HEK293 (cell line): ENCODE data around the gene HIPK2.

ENCODE experiments used
- CTCF ChIA-PET: fragments of 350-600 bp; formaldehyde crosslinking; extraction: SDS; loops from one replicate; lab custom pipeline; 2021; ENCODE audit warnings: antibody characterized with exemption; lab: Yijun Ruan, JAX
- POLR2A ChIA-PET: fragments of 300-600 bp; formaldehyde crosslinking; extraction: SDS; loops from one replicate; lab custom pipeline; 2020; ENCODE audit warnings: antibody characterized with exemption, inconsistent platforms; lab: Yijun Ruan, JAX
- H3K27ac ChIP-seq: fragments of 200-500 bp; sonication (Bioruptor generic); 2 replicates; pipeline ENCODE4 v1.5.1; 2014; ENCODE audit warnings: low read depth, low read length, control low read depth, inconsistent platforms; ENCODE audit errors: extremely low read depth
- H3K36me3 ChIP-seq, 2 experiments: fragments of 200-500 bp in 1 of 2; sonication (Bioruptor generic) in 1 of 2; 1 replicate in 1 of 2; 2 replicates in 1 of 2; pipeline ENCODE4 v1.5.1; 2014 to 2017; ENCODE audit warnings: inconsistent platforms in 2 of 2, low read length in 2 of 2; ENCODE audit not compliant: control insufficient read depth in 2 of 2, insufficient read depth in 1 of 2
- H3K4me1 ChIP-seq: fragments of 200-500 bp; sonication (Bioruptor generic); 2 replicates; pipeline ENCODE4 v1.5.1; 2014; ENCODE audit warnings: mild to moderate bottlenecking, low read length, inconsistent platforms; ENCODE audit not compliant: control insufficient read depth, insufficient read depth
- H3K4me3 ChIP-seq: 2 replicates; pipeline ENCODE4 v1.5.1; 2011; ENCODE audit warnings: low read depth, mild to moderate bottlenecking, control low read depth, low read length, moderate library complexity
- H3K9me3 ChIP-seq: fragments of 200-500 bp; sonication (Bioruptor generic); 2 replicates; pipeline ENCODE4 v1.5.1; 2014; ENCODE audit warnings: low read depth, low read length, inconsistent platforms; ENCODE audit not compliant: control insufficient read depth, insufficient read depth
- BCL11A ChIP-seq: fragments of 450-650 bp; formaldehyde crosslinking; IDR thresholded peaks from 2 replicates; pipeline ENCODE4 v1.5.1; 2016; ENCODE audit warnings: low read depth, missing biosample characterization, missing genetic modification characterization
- GFI1B ChIP-seq: fragments of 450-650 bp; formaldehyde crosslinking; IDR thresholded peaks from 2 replicates; pipeline ENCODE4 v1.5.1; 2016; ENCODE audit warnings: missing biosample characterization, missing genetic modification characterization
- HOXC10 ChIP-seq: sonication (generic); formaldehyde crosslinking; IDR thresholded peaks from 2 replicates; pipeline ENCODE4 v1.8.1; 2023; ENCODE audit warnings: mild to moderate bottlenecking, missing genetic modification reagents
- KLF10 ChIP-seq: fragments of 450-650 bp; IDR thresholded peaks from 2 replicates; pipeline ENCODE4 v1.5.1; 2018; ENCODE audit warnings: missing biosample characterization, mild to moderate bottlenecking, missing genetic modification characterization
- KLF16 ChIP-seq: fragments of 450-650 bp; formaldehyde crosslinking; IDR thresholded peaks from 2 replicates; pipeline ENCODE4 v1.5.1; 2017; ENCODE audit warnings: missing biosample characterization, missing genetic modification characterization
- KLF8 ChIP-seq: fragments of 450-650 bp; formaldehyde crosslinking; IDR thresholded peaks from 2 replicates; pipeline ENCODE4 v1.5.1; 2016; ENCODE audit warnings: missing biosample characterization, missing genetic modification characterization
- ZBTB17 ChIP-seq: fragments of 450-650 bp; formaldehyde crosslinking; IDR thresholded peaks from 2 replicates; pipeline ENCODE4 v1.5.1; 2016; ENCODE audit warnings: missing biosample characterization, missing genetic modification characterization
- ZFP41 ChIP-seq: fragments of 450-650 bp; formaldehyde crosslinking; IDR thresholded peaks from 2 replicates; pipeline ENCODE4 v1.5.1; 2016; ENCODE audit warnings: missing biosample characterization, missing genetic modification characterization, borderline replicate concordance
- ZNF133 ChIP-seq: fragments of 450-650 bp; formaldehyde crosslinking; IDR thresholded peaks from 2 replicates; pipeline ENCODE4 v1.5.1; 2016; ENCODE audit warnings: missing biosample characterization, missing genetic modification characterization
- ZNF174 ChIP-seq: fragments of 450-650 bp; formaldehyde crosslinking; IDR thresholded peaks from 2 replicates; pipeline ENCODE4 v1.5.0; 2017; ENCODE audit warnings: missing biosample characterization, mild to moderate bottlenecking, missing genetic modification characterization
- ZNF335 ChIP-seq: fragments of 450-650 bp; formaldehyde crosslinking; conservative IDR thresholded peaks from 2 replicates; pipeline ENCODE4 v1.5.1; 2016; ENCODE audit warnings: missing biosample characterization, missing genetic modification characterization
- ZNF341 ChIP-seq: fragments of 450-650 bp; formaldehyde crosslinking; IDR thresholded peaks from 2 replicates; pipeline ENCODE4; 2016; ENCODE audit warnings: low read depth, missing biosample characterization, missing genetic modification characterization
- ZNF433 ChIP-seq: fragments of 450-650 bp; formaldehyde crosslinking; IDR thresholded peaks from 2 replicates; pipeline ENCODE4 v1.5.1; 2016; ENCODE audit warnings: missing biosample characterization, missing genetic modification characterization, low read depth
- ZNF521 ChIP-seq: fragments of 450-650 bp; formaldehyde crosslinking; IDR thresholded peaks from 2 replicates; pipeline ENCODE4 v1.5.1; 2017; ENCODE audit warnings: missing biosample characterization, mild to moderate bottlenecking, missing genetic modification characterization
- ZNF670 ChIP-seq: fragments of 450-650 bp; formaldehyde crosslinking; IDR thresholded peaks from 2 replicates; pipeline ENCODE4 v1.5.1; 2016; ENCODE audit warnings: missing biosample characterization, missing genetic modification characterization, low read depth
- ZNF707 ChIP-seq: fragments of 450-650 bp; formaldehyde crosslinking; IDR thresholded peaks from 2 replicates; pipeline ENCODE4 v1.5.1; 2016; ENCODE audit warnings: missing biosample characterization, missing genetic modification characterization
- ZXDB ChIP-seq: fragments of 450-650 bp; formaldehyde crosslinking; IDR thresholded peaks from 2 replicates; pipeline ENCODE4 v1.5.1; 2016; ENCODE audit warnings: missing biosample characterization, missing genetic modification characterization
- TF ChIP-seq, protein P1 (sequence below): fragments of 450-650 bp; formaldehyde crosslinking; IDR thresholded peaks from 2 replicates; pipeline ENCODE4 v1.5.1; 2016; ENCODE audit warnings: missing biosample characterization, missing genetic modification characterization
- TF ChIP-seq, protein P2 (sequence below): sonication (generic); formaldehyde crosslinking; IDR thresholded peaks from 2 replicates; pipeline ENCODE4 v1.8.1; 2022; ENCODE audit warnings: mild to moderate bottlenecking, moderate library complexity, missing genetic modification reagents
- TF ChIP-seq, protein P3 (sequence below): fragments of 450-650 bp; formaldehyde crosslinking; IDR thresholded peaks from 2 replicates; pipeline ENCODE4; 2016; ENCODE audit warnings: missing biosample characterization, missing genetic modification characterization
- TF ChIP-seq, protein P4 (sequence below): fragments of 450-650 bp; formaldehyde crosslinking; IDR thresholded peaks from 2 replicates; pipeline ENCODE4 v1.5.1; 2017; ENCODE audit warnings: missing biosample characterization, missing genetic modification characterization
- TF ChIP-seq, protein P5 (sequence below): fragments of 450-650 bp; formaldehyde crosslinking; IDR thresholded peaks from 2 replicates; pipeline ENCODE4 v1.5.1; 2016; ENCODE audit warnings: missing biosample characterization, missing genetic modification characterization

Gene HIPK2

DNA sequence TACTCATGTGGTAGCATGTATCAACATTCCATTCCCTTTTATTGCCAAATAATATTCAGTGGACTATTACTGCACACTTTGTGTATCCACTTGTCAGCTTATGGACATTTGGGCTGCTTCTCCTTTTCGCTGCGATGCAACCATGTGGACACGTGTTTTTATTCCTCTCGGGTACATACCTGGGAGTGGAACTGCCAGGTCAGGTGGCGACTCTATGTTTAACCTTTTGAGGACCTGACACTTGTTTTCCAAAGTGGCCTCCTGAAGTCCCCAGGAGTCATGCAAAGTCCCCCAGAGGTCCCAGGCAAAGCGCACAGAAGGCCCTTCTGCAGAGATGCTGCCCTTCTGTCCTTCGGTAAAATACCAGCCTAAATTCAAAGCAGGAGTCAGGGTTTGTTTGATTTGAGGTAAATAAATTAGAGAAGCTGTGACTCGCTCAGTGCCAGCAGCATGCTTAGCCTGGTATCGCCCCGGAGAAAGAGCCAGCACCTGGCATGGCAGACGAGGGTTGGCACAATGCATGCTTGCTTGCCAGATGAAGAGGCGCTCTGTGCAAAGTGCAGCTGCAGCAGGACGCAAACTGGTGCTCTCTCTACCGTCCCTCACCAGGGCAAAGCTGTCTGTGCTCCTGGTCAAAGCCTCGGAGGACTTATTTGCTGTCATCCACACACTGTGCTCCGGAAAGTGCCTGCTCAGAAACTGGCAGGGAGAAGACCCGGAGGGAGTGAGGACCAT, 37.8 kb downstream of the HIPK2 start:
- ChIA-PET POLR2A (no interaction called here), CTCF (no interaction called here)
- Histone ChIP-seq H3K4me1 (no peaks in the 10 kb centered on the region), H3K9me3 (no peaks in the 10 kb centered on the region), H3K4me3 (no peak overlapping the region), H3K27ac (no peak overlapping the region), H3K36me3 (no peaks in the 10 kb centered on the region)
- TF ChIP-seq ZNF433: no peak

DNA sequence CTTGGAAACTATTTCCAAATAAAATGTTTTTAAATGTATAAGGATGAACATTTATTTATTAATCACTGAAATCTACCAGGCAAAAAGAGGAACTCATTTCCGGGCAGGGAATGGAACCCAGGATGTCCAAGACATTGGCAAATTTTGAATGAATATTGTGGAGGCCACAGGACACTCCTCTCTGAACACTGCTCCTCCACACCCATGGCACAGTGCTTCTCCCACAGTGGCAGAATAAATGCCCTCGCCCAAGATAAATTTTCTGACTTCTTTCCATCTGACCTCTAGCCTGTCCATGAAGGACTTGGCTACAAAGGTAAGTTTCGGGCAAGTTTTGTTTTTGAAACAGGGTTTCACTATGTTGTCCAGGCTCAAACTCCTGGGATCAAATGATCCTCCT, 39.0 kb downstream of the HIPK2 start:
- no peaks in the 10 kb centered on the region for H3K36me3 ChIP-seq
- H3K4me1 ChIP-seq: no peaks in the 10 kb centered on the region
- no peak overlapping the region for H3K4me3 ChIP-seq
- H3K9me3 ChIP-seq: no peaks in the 10 kb centered on the region
- TF ChIP-seq KLF10 (tag by site-specific recombination): no peak
- no peak for TF ChIP-seq GFI1B (tag by site-specific recombination)
- TF ChIP-seq, protein P1, sequence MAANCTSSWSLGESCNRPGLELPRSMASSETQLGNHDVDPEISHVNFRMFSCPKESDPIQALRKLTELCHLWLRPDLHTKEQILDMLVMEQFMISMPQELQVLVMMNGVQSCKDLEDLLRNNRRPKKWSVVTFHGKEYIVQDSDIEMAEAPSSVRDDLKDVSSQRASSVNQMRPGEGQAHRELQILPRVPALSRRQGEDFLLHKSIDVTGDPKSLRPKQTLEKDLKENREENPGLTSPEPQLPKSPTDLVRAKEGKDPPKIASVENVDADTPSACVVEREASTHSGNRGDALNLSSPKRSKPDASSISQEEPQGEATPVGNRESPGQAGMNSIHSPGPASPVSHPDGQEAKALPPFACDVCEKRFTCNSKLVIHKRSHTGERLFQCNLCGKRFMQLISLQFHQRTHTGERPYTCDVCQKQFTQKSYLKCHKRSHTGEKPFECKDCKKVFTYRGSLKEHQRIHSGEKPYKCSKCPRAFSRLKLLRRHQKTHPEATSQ (tag by site-specific recombination): no peak
- no peak for TF ChIP-seq BCL11A (tag by site-specific recombination)
- TF ChIP-seq ZNF707 (tag by site-specific recombination): no peak
- no peak for TF ChIP-seq ZNF174 (tag by site-specific recombination)
- TF ChIP-seq, protein P2, sequence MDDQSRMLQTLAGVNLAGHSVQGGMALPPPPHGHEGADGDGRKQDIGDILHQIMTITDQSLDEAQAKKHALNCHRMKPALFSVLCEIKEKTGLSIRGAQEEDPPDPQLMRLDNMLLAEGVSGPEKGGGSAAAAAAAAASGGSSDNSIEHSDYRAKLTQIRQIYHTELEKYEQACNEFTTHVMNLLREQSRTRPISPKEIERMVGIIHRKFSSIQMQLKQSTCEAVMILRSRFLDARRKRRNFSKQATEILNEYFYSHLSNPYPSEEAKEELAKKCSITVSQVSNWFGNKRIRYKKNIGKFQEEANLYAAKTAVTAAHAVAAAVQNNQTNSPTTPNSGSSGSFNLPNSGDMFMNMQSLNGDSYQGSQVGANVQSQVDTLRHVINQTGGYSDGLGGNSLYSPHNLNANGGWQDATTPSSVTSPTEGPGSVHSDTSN (CRISPR knock-in tag): no peak
- TF ChIP-seq, protein P3, sequence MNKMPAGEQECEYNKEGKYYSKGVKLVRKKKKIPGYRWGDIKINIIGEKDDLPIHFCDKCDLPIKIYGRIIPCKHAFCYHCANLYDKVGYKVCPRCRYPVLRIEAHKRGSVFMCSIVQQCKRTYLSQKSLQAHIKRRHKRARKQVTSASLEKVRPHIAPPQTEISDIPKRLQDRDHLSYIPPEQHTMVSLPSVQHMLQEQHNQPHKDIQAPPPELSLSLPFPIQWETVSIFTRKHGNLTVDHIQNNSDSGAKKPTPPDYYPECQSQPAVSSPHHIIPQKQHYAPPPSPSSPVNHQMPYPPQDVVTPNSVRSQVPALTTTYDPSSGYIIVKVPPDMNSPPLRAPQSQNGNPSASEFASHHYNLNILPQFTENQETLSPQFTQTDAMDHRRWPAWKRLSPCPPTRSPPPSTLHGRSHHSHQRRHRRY (tag by site-specific recombination): no peak
- no peak for TF ChIP-seq KLF16
- TF ChIP-seq ZNF341 (tag by site-specific recombination): no peak
- no peak for TF ChIP-seq HOXC10 (CRISPR knock-in tag)
- no peak for TF ChIP-seq ZNF133 (tag by site-specific recombination)
- TF ChIP-seq ZFP41 (tag by site-specific recombination): no peak
- TF ChIP-seq ZBTB17: no peak
- TF ChIP-seq, all 188 proteins: peak for 0
- no peak overlapping the region for H3K27ac ChIP-seq
- ChIA-PET POLR2A (no interaction called here), CTCF (no interaction called here)

DNA sequence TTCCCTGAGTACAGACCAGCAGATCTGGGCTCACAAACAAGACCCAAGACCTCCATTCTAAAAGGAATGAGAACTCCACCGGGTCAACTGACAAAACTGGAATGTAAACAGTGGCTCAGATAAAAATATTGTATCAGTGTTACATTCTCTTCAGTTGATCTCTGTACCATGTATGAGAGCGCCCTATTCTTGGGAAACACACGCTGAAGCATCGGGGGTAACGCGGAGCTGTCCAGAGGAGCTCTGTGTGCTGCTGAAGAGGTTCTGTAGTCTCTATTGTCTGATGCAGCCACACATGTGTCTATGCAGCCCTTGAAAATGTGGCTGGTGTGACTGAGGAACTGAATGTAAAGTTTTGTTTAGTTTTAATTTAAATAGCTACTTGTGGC, 39.7 kb downstream of the HIPK2 start:
- no peaks in the 10 kb centered on the region for H3K4me1 ChIP-seq
- H3K4me3 ChIP-seq: no peak overlapping the region
- ChIA-PET POLR2A (no interaction called here), CTCF (no interaction called here)
- no peaks in the 10 kb centered on the region for H3K36me3 ChIP-seq
- no peak overlapping the region for H3K27ac ChIP-seq
- no peaks in the 10 kb centered on the region for H3K9me3 ChIP-seq
- TF ChIP-seq, protein P4, sequence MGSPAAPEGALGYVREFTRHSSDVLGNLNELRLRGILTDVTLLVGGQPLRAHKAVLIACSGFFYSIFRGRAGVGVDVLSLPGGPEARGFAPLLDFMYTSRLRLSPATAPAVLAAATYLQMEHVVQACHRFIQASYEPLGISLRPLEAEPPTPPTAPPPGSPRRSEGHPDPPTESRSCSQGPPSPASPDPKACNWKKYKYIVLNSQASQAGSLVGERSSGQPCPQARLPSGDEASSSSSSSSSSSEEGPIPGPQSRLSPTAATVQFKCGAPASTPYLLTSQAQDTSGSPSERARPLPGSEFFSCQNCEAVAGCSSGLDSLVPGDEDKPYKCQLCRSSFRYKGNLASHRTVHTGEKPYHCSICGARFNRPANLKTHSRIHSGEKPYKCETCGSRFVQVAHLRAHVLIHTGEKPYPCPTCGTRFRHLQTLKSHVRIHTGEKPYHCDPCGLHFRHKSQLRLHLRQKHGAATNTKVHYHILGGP (tag by site-specific recombination): no peak
- no peak for TF ChIP-seq KLF8
- TF ChIP-seq, protein P3 (tag by site-specific recombination): no peak
- TF ChIP-seq, protein P5, sequence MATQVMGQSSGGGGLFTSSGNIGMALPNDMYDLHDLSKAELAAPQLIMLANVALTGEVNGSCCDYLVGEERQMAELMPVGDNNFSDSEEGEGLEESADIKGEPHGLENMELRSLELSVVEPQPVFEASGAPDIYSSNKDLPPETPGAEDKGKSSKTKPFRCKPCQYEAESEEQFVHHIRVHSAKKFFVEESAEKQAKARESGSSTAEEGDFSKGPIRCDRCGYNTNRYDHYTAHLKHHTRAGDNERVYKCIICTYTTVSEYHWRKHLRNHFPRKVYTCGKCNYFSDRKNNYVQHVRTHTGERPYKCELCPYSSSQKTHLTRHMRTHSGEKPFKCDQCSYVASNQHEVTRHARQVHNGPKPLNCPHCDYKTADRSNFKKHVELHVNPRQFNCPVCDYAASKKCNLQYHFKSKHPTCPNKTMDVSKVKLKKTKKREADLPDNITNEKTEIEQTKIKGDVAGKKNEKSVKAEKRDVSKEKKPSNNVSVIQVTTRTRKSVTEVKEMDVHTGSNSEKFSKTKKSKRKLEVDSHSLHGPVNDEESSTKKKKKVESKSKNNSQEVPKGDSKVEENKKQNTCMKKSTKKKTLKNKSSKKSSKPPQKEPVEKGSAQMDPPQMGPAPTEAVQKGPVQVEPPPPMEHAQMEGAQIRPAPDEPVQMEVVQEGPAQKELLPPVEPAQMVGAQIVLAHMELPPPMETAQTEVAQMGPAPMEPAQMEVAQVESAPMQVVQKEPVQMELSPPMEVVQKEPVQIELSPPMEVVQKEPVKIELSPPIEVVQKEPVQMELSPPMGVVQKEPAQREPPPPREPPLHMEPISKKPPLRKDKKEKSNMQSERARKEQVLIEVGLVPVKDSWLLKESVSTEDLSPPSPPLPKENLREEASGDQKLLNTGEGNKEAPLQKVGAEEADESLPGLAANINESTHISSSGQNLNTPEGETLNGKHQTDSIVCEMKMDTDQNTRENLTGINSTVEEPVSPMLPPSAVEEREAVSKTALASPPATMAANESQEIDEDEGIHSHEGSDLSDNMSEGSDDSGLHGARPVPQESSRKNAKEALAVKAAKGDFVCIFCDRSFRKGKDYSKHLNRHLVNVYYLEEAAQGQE (tag by site-specific recombination): peak; percentile 71
- no peak for TF ChIP-seq ZNF335 (tag by site-specific recombination)
- no peak for TF ChIP-seq ZXDB (tag by site-specific recombination)
- TF ChIP-seq ZBTB17: 0 out of 2 replicates have a peak, but pooled peaks have one; percentile 22
- TF ChIP-seq ZNF521 (tag by site-specific recombination): no peak
- TF ChIP-seq ZNF670: no peak
